ENCODE data around the gene KCTD20. TPM values are rescaled to one million over a fixed set of nuclear protein-coding genes. Genes with fewer than 3 reads are reported as not detected.

The KCTD20 gene
- total and polyA plus RNA-seq, 11 donors: 8.3 to 43.9 (median 27.7) TPM

Other genes starting within 250 kb of the KCTD20 start
- gene BRPF3, start 246.3 kb upstream of the KCTD20 start, total RNA-seq: 10 to 100 TPM; 12.5 to 29.1 (median 17.6) TPM
- gene BRPF3, start 246.3 kb upstream of the KCTD20 start, polyA plus RNA-seq: 10 to 100 TPM in 1 of 2 donors, 1 to 10 TPM in 1; 8.2 to 21.3 TPM
- under 1 TPM in 1 of 9 donors, not detected in 8; 0.41 TPM for gene PNPLA1, start 172.9 kb upstream of the KCTD20 start, total RNA-seq
- gene PNPLA1, start 172.9 kb upstream of the KCTD20 start, polyA plus RNA-seq: under 1 TPM in 1 of 2 donors, not detected in 1; 0.06 TPM
- not detected for gene BNIP5, start 106.1 kb upstream of the KCTD20 start, total RNA-seq
- not detected for gene BNIP5, start 106.1 kb upstream of the KCTD20 start, polyA plus RNA-seq
- gene ETV7, start 55.3 kb upstream of the KCTD20 start, total RNA-seq: 1 to 10 TPM in 2 of 9 donors, under 1 TPM in 2, not detected in 5; 0.17 to 5.1 (median 1.2) TPM
- under 1 TPM; 0.06 to 0.30 TPM for gene ETV7, start 55.3 kb upstream of the KCTD20 start, polyA plus RNA-seq
- gene PXT1, start 146 bp upstream of the KCTD20 start, total RNA-seq: under 1 TPM in 4 of 9 donors, not detected in 5; 0.21 to 0.59 (median 0.40) TPM
- gene PXT1, start 146 bp upstream of the KCTD20 start, polyA plus RNA-seq: under 1 TPM; 0.11 to 0.26 TPM
- gene STK38, start 104.5 kb downstream of the KCTD20 start, total RNA-seq: 10 to 100 TPM; 14.3 to 32.8 (median 21.2) TPM
- 10 to 100 TPM; 15.0 to 23.2 TPM for gene STK38, start 104.5 kb downstream of the KCTD20 start, polyA plus RNA-seq
- gene SRSF3, start 151.4 kb downstream of the KCTD20 start, total RNA-seq: 100 to 1,000 TPM in 6 of 9 donors, 10 to 100 TPM in 3; 43.2 to 162 (median 111) TPM
- 100 to 1,000 TPM in 1 of 2 donors, 10 to 100 TPM in 1; 69.1 to 215 TPM for gene SRSF3, start 151.4 kb downstream of the KCTD20 start, polyA plus RNA-seq
- gene CDKN1A, start 235.7 kb downstream of the KCTD20 start, total RNA-seq: 100 to 1,000 TPM in 4 of 9 donors, 10 to 100 TPM in 5; 27.5 to 164 (median 99.8) TPM
- gene CDKN1A, start 235.7 kb downstream of the KCTD20 start, polyA plus RNA-seq: 100 to 1,000 TPM in 1 of 2 donors, 10 to 100 TPM in 1; 36.2 to 658 TPM